ENCODE results near the gene HNRNPDL.

HNRNPDL gene

DNA sequence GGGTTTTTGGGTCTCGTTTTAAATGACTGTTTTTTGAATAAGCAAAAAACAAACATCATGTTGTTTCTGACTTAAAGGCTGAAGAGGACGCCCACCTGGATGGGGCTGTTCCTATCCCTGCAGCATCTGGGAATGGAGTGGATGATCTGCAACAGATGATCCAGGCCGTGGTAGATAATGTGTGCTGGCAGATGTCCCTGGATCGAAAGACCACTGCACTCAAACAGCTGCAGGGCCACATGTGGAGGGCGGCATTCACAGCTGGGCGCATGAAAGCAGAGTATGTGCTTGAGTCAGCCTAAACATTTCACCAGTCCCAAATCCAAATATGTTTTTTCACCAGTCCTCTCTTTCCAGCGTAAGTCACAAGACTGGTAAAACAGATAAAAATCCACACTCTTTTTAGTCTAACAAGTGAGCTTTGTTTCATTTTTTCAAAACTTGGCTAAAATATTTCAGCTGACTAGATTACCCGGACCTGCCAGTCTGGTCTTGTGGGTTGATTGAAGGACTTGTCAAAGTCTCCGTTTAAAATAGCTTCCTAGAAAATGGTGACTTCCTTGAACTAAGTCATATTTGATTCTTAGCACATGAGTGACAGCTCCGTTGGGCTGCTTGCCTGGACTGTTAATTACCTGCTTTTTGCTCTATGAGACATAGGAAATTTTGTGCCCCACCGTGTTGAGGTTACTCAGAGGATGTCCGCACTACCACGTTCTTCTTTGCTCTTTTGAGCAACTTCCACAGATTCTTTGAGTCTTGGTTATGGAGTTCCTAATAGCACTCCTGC lies 20.9 kb upstream of the HNRNPDL start:
- H3K27me3 ChIP-seq (replicated peaks in 2 of 5; ENCODE audit: control insufficient read depth in 4 of 5, insufficient read depth in 5 of 5, low read length in 4 of 5) = no peaks in the 10 kb centered on the region
- no peak overlapping the region for H3K4me3 ChIP-seq (ENCODE audit: control insufficient read depth in 1 of 7, extremely low read depth in 1 of 7, insufficient read depth in 4 of 7, low read depth in 2 of 7, low read length in 6 of 7)
- no peak for DNase-seq
- ChIA-PET POLR2A (no interaction called here), CTCF (interaction anchor here (1.1 to 1.8 kb wide), 2 partner anchors 9 to 287 kb away, joined by 3 to 7 read pairs; no protein-coding TSS in a partner anchor)
- H3K27ac ChIP-seq (ENCODE audit: insufficient read depth in 1 of 2, low read depth in 1 of 2, low read length in 2 of 2, poor library complexity in 1 of 2, severe bottlenecking in 2 of 2) = no peak overlapping the region
- no peaks in the 10 kb centered on the region for H3K9me3 ChIP-seq (ENCODE audit: control extremely low read depth in 1 of 5, control insufficient read depth in 4 of 5, insufficient read depth in 2 of 5, low read depth in 1 of 5, low read length in 4 of 5)
- H3K36me3 ChIP-seq (ENCODE audit: control insufficient read depth in 4 of 4, insufficient read depth in 4 of 4, low read length in 3 of 4) = peaks cover 19 to 68% (median 39%) of the 10 kb centered on the region in 4 experiments
- no peaks in the 10 kb centered on the region for H3K4me1 ChIP-seq (ENCODE audit: control extremely low read depth in 1 of 4, control insufficient read depth in 4 of 4, insufficient read depth in 4 of 4, low read length in 3 of 4)
- 94% methylated on average over 11 of the region's 13 CpGs for WGBS (ENCODE audit: insufficient coverage)

DNA sequence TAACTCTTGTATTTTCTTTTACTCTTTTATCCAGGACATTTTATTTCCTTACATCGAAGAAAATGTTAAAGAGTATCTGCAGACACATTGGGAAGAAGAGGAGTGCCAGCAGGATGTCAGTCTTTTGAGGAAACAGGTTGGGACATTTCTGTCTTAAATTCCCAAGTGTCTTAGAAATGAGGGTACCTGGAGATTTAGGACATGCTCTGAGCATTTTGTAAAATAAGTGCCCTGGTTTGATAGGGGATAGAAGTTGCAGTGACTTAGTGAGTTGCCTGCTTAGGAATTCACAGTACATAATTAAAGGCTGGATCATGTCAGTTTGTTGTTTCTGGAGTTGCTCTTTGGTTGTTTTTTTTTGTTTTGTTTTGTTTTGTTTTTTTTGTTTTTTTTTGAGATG lies 17.6 kb upstream of the HNRNPDL start:
- Histone ChIP-seq H3K27me3 (replicated peaks in 2 of 5; ENCODE audit: control insufficient read depth in 4 of 5, insufficient read depth in 5 of 5, low read length in 4 of 5) (no peaks in the 10 kb centered on the region), H3K4me1 (ENCODE audit: control extremely low read depth in 1 of 4, control insufficient read depth in 4 of 4, insufficient read depth in 4 of 4, low read length in 3 of 4) (no peaks in the 10 kb centered on the region), H3K36me3 (ENCODE audit: control insufficient read depth in 4 of 4, insufficient read depth in 4 of 4, low read length in 3 of 4) (peaks cover 18 to 48% (median 32%) of the 10 kb centered on the region in 4 experiments), H3K9me3 (ENCODE audit: control extremely low read depth in 1 of 5, control insufficient read depth in 4 of 5, insufficient read depth in 2 of 5, low read depth in 1 of 5, low read length in 4 of 5) (no peaks in the 10 kb centered on the region), H3K4me3 (ENCODE audit: control insufficient read depth in 1 of 7, extremely low read depth in 1 of 7, insufficient read depth in 4 of 7, low read depth in 2 of 7, low read length in 6 of 7) (no peak overlapping the region), H3K27ac (ENCODE audit: insufficient read depth in 1 of 2, low read depth in 1 of 2, low read length in 2 of 2, poor library complexity in 1 of 2, severe bottlenecking in 2 of 2) (no peak overlapping the region)
- CTCF ChIA-PET = interaction anchor here (1.3 kb wide), 1 partner anchor 13 kb away, joined by 3 read pairs; no protein-coding TSS in a partner anchor
- DNase-seq = no peak
- POLR2A ChIA-PET = no interaction called here
- WGBS (ENCODE audit: insufficient coverage) = 100% methylated on average over 1 of the region's 1 CpG

DNA sequence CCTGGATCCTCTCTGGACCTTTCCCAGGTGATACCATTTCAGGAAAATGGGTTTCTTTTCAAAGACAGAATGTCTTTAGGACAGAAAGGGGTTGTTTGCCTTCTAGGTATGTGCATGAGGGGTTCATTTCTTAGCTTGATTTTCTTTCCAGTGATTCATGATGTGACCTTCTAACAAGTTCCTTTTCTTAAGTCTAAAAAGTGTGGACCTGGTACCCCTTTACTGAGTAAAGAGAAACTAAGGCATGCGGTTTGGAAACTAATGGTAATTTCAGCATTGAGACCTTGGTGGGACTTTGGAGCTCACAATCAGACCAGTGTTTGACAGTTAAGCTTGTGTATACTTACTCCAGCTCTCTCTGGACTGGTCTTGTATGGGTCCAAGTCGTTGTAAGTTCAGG lies 8.8 kb upstream of the HNRNPDL start:
- no peak overlapping the region for H3K27ac ChIP-seq (ENCODE audit: insufficient read depth in 1 of 2, low read depth in 1 of 2, low read length in 2 of 2, poor library complexity in 1 of 2, severe bottlenecking in 2 of 2)
- H3K4me1 ChIP-seq (ENCODE audit: control extremely low read depth in 1 of 4, control insufficient read depth in 4 of 4, insufficient read depth in 4 of 4, low read length in 3 of 4) = no peaks in the 10 kb centered on the region
- H3K36me3 ChIP-seq (ENCODE audit: control insufficient read depth in 4 of 4, insufficient read depth in 4 of 4, low read length in 3 of 4) = peaks cover 2 to 28% (median 2%) of the 10 kb centered on the region in 4 experiments
- no peaks in the 10 kb centered on the region for H3K27me3 ChIP-seq (replicated peaks in 2 of 5; ENCODE audit: control insufficient read depth in 4 of 5, insufficient read depth in 5 of 5, low read length in 4 of 5)
- ChIA-PET POLR2A (no interaction called here), CTCF (interaction anchor here (1.2 to 1.7 kb wide), 2 partner anchors 8 to 10 kb away, joined by 3 to 8 read pairs; no protein-coding TSS in a partner anchor)
- WGBS (ENCODE audit: insufficient coverage) = 100% methylated on average over 1 of the region's 2 CpGs
- no peak overlapping the region for H3K4me3 ChIP-seq (ENCODE audit: control insufficient read depth in 1 of 7, extremely low read depth in 1 of 7, insufficient read depth in 4 of 7, low read depth in 2 of 7, low read length in 6 of 7)
- no peak for DNase-seq
- no peaks in the 10 kb centered on the region for H3K9me3 ChIP-seq (ENCODE audit: control extremely low read depth in 1 of 5, control insufficient read depth in 4 of 5, insufficient read depth in 2 of 5, low read depth in 1 of 5, low read length in 4 of 5)

DNA sequence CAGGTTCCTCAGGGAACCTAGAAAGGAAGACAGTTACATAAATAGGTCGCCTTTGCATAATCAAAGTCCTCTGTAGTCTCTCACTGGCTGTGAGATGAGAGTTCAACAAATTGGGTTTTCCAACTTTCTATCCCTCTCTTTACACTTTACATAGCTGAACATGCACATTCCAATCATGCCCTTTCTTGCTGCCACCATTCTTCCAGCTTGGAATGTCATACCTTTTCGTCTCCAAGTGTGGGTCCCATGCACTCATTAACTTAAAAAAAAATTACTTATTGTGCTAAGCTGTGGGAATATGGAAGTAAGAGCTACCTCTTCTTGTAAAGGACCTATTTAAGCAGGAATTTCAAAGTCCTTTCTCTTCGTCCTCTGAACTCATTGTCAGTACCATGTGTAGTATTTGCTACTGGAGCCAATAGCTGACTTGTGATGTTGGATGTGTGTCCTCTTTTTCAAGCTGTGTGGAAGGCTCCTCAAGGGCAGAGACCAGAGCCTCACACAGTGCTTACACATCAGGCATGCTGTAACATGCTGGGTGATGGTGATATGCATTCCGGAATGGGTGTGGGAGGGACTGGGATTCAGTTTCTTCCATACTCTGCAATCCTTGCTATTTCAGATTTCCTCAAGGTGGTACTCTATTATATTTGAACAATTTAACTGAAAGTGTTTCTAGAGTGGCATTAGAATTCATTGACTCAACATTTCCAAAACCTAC lies 7.2 kb upstream of the HNRNPDL start:
- Histone ChIP-seq H3K27ac (ENCODE audit: insufficient read depth in 1 of 2, low read depth in 1 of 2, low read length in 2 of 2, poor library complexity in 1 of 2, severe bottlenecking in 2 of 2) (no peak overlapping the region), H3K4me3 (ENCODE audit: control insufficient read depth in 1 of 7, extremely low read depth in 1 of 7, insufficient read depth in 4 of 7, low read depth in 2 of 7, low read length in 6 of 7) (no peak overlapping the region), H3K36me3 (ENCODE audit: control insufficient read depth in 4 of 4, insufficient read depth in 4 of 4, low read length in 3 of 4) (peaks cover 0 to 37% (median 3%) of the 10 kb centered on the region in 4 experiments), H3K4me1 (ENCODE audit: control extremely low read depth in 1 of 4, control insufficient read depth in 4 of 4, insufficient read depth in 4 of 4, low read length in 3 of 4) (peaks cover 0 to 8% (median 5%) of the 10 kb centered on the region in 4 experiments), H3K27me3 (replicated peaks in 2 of 5; ENCODE audit: control insufficient read depth in 4 of 5, insufficient read depth in 5 of 5, low read length in 4 of 5) (no peaks in the 10 kb centered on the region), H3K9me3 (ENCODE audit: control extremely low read depth in 1 of 5, control insufficient read depth in 4 of 5, insufficient read depth in 2 of 5, low read depth in 1 of 5, low read length in 4 of 5) (no peaks in the 10 kb centered on the region)
- no peak for DNase-seq
- ChIA-PET POLR2A (no interaction called here), CTCF (interaction anchor here (1.9 kb wide), 1 partner anchor 8 kb away, joined by 6 read pairs; no protein-coding TSS in a partner anchor)
- WGBS (ENCODE audit: insufficient coverage) = 100% methylated on average over 1 of the region's 4 CpGs

DNA sequence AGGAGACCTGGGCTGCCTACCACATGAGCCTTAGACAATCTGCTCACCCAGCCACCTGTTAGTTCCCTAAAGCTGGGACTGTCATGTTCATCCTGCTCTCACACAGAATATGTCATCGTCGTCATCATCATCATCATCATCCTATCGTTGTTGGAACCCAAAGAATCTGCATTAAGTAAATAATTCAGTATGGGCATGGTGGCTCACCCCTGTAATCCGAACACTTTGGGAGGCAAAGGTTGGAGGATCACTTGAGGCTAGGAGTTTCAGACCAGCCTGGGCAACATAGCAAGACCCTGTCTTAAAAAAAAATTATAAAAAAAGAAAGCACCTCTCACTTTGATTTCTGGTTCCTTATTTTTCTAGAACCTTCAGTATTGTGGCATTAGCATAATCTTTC lies 6.5 kb upstream of the HNRNPDL start:
- Histone ChIP-seq H3K27me3 (replicated peaks in 2 of 5; ENCODE audit: control insufficient read depth in 4 of 5, insufficient read depth in 5 of 5, low read length in 4 of 5) (no peaks in the 10 kb centered on the region), H3K36me3 (ENCODE audit: control insufficient read depth in 4 of 4, insufficient read depth in 4 of 4, low read length in 3 of 4) (peaks cover 0 to 37% (median 3%) of the 10 kb centered on the region in 4 experiments), H3K27ac (ENCODE audit: insufficient read depth in 1 of 2, low read depth in 1 of 2, low read length in 2 of 2, poor library complexity in 1 of 2, severe bottlenecking in 2 of 2) (no peak overlapping the region), H3K4me1 (ENCODE audit: control extremely low read depth in 1 of 4, control insufficient read depth in 4 of 4, insufficient read depth in 4 of 4, low read length in 3 of 4) (peaks cover 5 to 15% (median 8%) of the 10 kb centered on the region in 4 experiments), H3K9me3 (ENCODE audit: control extremely low read depth in 1 of 5, control insufficient read depth in 4 of 5, insufficient read depth in 2 of 5, low read depth in 1 of 5, low read length in 4 of 5) (no peaks in the 10 kb centered on the region), H3K4me3 (ENCODE audit: control insufficient read depth in 1 of 7, extremely low read depth in 1 of 7, insufficient read depth in 4 of 7, low read depth in 2 of 7, low read length in 6 of 7) (no peak overlapping the region)
- no peak for DNase-seq
- ChIA-PET POLR2A (no interaction called here), CTCF (interaction anchor here (0.7 to 1.9 kb wide), 2 partner anchors 7 to 305 kb away, joined by 3 to 6 read pairs; no protein-coding TSS in a partner anchor)
- no CpG with 5 or more reads among the region's 4 CpGs for WGBS (ENCODE audit: insufficient coverage)

DNA sequence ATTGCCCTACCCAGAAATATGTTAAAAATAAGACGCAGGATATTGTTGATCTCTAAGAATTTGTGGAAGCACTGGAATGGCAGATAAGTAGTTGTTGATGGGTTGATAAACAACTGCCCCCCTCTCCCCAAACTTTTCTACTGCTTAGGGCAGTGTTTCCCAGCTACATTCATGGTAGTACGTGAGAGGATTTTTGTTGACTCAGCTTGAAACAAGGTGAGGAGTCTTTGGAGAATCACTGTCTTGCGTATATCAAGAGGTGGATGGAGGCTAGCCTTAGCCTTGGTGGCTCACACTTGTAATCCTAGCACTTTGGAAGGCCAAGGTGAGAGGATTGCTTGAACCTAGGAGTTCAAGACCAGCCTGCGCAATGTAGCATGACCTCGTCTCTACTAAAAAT lies 5.9 kb upstream of the HNRNPDL start:
- POLR2A ChIA-PET = no interaction called here
- H3K27me3 ChIP-seq (replicated peaks in 2 of 5; ENCODE audit: control insufficient read depth in 4 of 5, insufficient read depth in 5 of 5, low read length in 4 of 5) = no peaks in the 10 kb centered on the region
- no peak overlapping the region for H3K4me3 ChIP-seq (ENCODE audit: control insufficient read depth in 1 of 7, extremely low read depth in 1 of 7, insufficient read depth in 4 of 7, low read depth in 2 of 7, low read length in 6 of 7)
- CTCF ChIA-PET = interaction anchor here (0.7 to 1.6 kb wide), 2 partner anchors 303 to 306 kb away, joined by 3 to 4 read pairs; no protein-coding TSS in a partner anchor
- DNase-seq = no peak
- no peak overlapping the region for H3K27ac ChIP-seq (ENCODE audit: insufficient read depth in 1 of 2, low read depth in 1 of 2, low read length in 2 of 2, poor library complexity in 1 of 2, severe bottlenecking in 2 of 2)
- 96% methylated on average over 3 of the region's 5 CpGs for WGBS (ENCODE audit: insufficient coverage)
- peaks cover 8 to 21% (median 13%) of the 10 kb centered on the region in 4 experiments for H3K4me1 ChIP-seq (ENCODE audit: control extremely low read depth in 1 of 4, control insufficient read depth in 4 of 4, insufficient read depth in 4 of 4, low read length in 3 of 4)
- no peaks in the 10 kb centered on the region for H3K9me3 ChIP-seq (ENCODE audit: control extremely low read depth in 1 of 5, control insufficient read depth in 4 of 5, insufficient read depth in 2 of 5, low read depth in 1 of 5, low read length in 4 of 5)
- peaks cover 0 to 37% (median 3%) of the 10 kb centered on the region in 4 experiments for H3K36me3 ChIP-seq (ENCODE audit: control insufficient read depth in 4 of 4, insufficient read depth in 4 of 4, low read length in 3 of 4)
